OCI-LY7 (cell line): ENCODE measurements around the gene MAZ. TPM values are rescaled to one million over a fixed set of nuclear protein-coding genes. Genes with fewer than 3 reads are reported as not detected.

Source experiments
- BruUV-seq: library from RNA; stranded (reverse); fragments of 400-500 nt; replicated peaks from 2 replicates; lab custom pipeline; 2021; lab: Mats Ljungman, UMichigan
- CTCF ChIA-PET: fragments of 300-600 bp; sonication (Branson Sonifier 250); formaldehyde crosslinking; loops from one replicate; lab custom pipeline; 2022; ENCODE audit warnings: antibody characterized with exemption; ENCODE audit not compliant: unreplicated experiment; lab: Charles Lee
- POLR2A ChIA-PET: fragments of 300-600 bp; sonication (Branson Sonifier 250); formaldehyde crosslinking; loops from one replicate; lab custom pipeline; 2022; ENCODE audit warnings: antibody characterized with exemption; lab: Charles Lee
- DNase-seq: peaks from one replicate; pipeline ENCODE4 v3.0.0-alpha.2; 2015; ENCODE audit warnings: low spot score
- H2AFZ ChIP-seq: fragments of 200-600 bp; sonication (generic), shearing (Covaris generic); 2 replicates; pipeline ENCODE4 v1.6.1; 2014; ENCODE audit warnings: mild to moderate bottlenecking, antibody characterized with exemption, low read length, moderate library complexity
- H3K27ac ChIP-seq: fragments of 200-600 bp; sonication (generic); 2 replicates; pipeline ENCODE4 v1.5.1; 2014; ENCODE audit warnings: mixed run types, low read depth, mild to moderate bottlenecking, moderate library complexity, low read length, inconsistent platforms; ENCODE audit not compliant: poor library complexity, severe bottlenecking
- H3K36me3 ChIP-seq: fragments of 200-600 bp; sonication (generic); 2 replicates; pipeline ENCODE4 v1.6.1; 2014; ENCODE audit warnings: mild to moderate bottlenecking, antibody characterized with exemption, low read length, moderate library complexity, mixed read lengths; ENCODE audit not compliant: insufficient read depth
- H3K4me1 ChIP-seq: fragments of 200-600 bp; sonication (generic); 2 replicates; pipeline ENCODE4 v1.5.1; 2014; ENCODE audit warnings: mild to moderate bottlenecking, low read length; ENCODE audit not compliant: insufficient read depth, poor library complexity, severe bottlenecking
- H3K4me2 ChIP-seq: fragments of 200-600 bp; sonication (generic); 2 replicates; pipeline ENCODE4 v1.6.1; 2014; ENCODE audit warnings: mild to moderate bottlenecking, low read length
- H3K4me3 ChIP-seq: fragments of 200-600 bp; sonication (generic); 2 replicates; pipeline ENCODE4 v1.5.1; 2014; ENCODE audit warnings: mild to moderate bottlenecking, low read depth, low read length; ENCODE audit not compliant: poor library complexity, severe bottlenecking
- H3K79me2 ChIP-seq: fragments of 200-600 bp; sonication (generic); 2 replicates; pipeline ENCODE4 v1.6.1; 2016; ENCODE audit warnings: low read depth, mild to moderate bottlenecking, low read length, moderate library complexity, mixed read lengths; ENCODE audit not compliant: insufficient read depth
- H3K9me2 ChIP-seq: fragments of 200-600 bp; sonication (generic); 2 replicates; pipeline ENCODE4 v1.6.1; 2016; ENCODE audit warnings: mild to moderate bottlenecking, low read length, mixed read lengths; ENCODE audit not compliant: insufficient read depth
- H3K9me3 ChIP-seq: fragments of 200-600 bp; sonication (generic); 2 replicates; pipeline ENCODE4 v1.6.1; 2014; ENCODE audit warnings: mild to moderate bottlenecking, mixed run types, low read length, mixed read lengths
- H4K20me1 ChIP-seq: fragments of 200-600 bp; sonication (generic); 2 replicates; pipeline ENCODE4 v1.6.1; 2014; ENCODE audit warnings: mild to moderate bottlenecking, antibody characterized with exemption, low read length, moderate library complexity, mixed read lengths; ENCODE audit not compliant: insufficient read depth
- EZH2phosphoT487 ChIP-seq: fragments of 200-600 bp; sonication (generic); IDR thresholded peaks from 2 replicates; pipeline ENCODE4 v1.6.1; 2018; ENCODE audit warnings: low read depth, borderline replicate concordance, mild to moderate bottlenecking, mixed run types, antibody characterized with exemption, low read length, moderate library complexity, mixed read lengths
- intact Hi-C: fragments of 100-400 bp; cut with micrococcal nuclease; formaldehyde crosslinking; loops from one replicate; pipeline ENCODE4 v1.10.0; 2022; ENCODE audit not compliant: unreplicated experiment
- total RNA-seq, 2 experiments: library from RNA; depleted of rRNA in 1 of 2; stranded (reverse); fragments of >200 nt in 1 of 2; shearing (Covaris generic) in 1 of 2; gene quantifications; 2 replicates each; pipeline ENCODE4 v1.2.3, GENCODE V29; 2014 to 2022
- TF ChIP-seq, protein P1 (sequence below): fragments of 200-600 bp; sonication (generic); conservative IDR thresholded peaks from 2 replicates; pipeline ENCODE4 v1.5.1; 2014; ENCODE audit warnings: mild to moderate bottlenecking, antibody characterized with exemption, low read length, moderate library complexity, mixed read lengths

The MAZ gene
- total RNA-seq, 2 experiments from 2014 or later = 471 to 484 TPM

DNA sequence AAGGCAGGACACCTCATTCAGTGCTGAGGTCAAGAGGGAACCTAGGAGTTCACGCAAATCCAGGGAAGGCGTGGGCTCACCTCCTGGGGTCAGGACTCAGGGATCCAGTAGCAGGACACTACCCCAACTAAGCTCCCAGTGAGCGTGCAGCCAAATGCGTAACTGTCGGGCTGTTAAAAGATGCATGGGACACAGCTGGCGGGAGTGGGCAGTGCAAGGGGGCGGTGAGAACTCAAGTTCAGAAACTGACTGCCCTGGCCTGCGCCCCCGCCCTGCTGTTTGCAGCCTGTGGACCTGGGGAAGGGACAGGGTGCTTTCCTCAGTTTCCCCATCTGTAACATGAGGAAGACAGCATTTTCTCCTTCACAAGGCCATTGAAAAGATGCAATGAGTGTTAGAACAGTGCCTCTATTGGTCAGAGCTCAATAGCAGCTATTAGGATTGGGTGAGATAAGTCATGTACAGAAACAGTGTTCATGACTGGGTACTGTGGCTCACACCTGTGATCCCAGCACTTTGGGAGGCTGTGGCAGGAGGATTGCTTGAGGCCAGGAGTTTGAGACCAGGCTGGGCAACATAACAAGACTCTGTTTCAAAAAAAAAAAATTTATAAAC, 36.5 kb downstream of the MAZ start:
- H2AFZ ChIP-seq = no peak overlapping the region
- H3K9me3 ChIP-seq = no peaks in the 10 kb centered on the region
- no peaks in the 10 kb centered on the region for H3K79me2 ChIP-seq
- CTCF ChIA-PET = no interaction called here
- H3K4me1 ChIP-seq = no peaks in the 10 kb centered on the region
- no peaks in the 10 kb centered on the region for H4K20me1 ChIP-seq
- intact Hi-C loops = no loop called here
- POLR2A ChIA-PET = no interaction called here
- H3K27ac ChIP-seq = no peak overlapping the region
- H3K4me2 ChIP-seq = no peak overlapping the region
- DNase-seq = no peak
- TF ChIP-seq, protein P1, sequence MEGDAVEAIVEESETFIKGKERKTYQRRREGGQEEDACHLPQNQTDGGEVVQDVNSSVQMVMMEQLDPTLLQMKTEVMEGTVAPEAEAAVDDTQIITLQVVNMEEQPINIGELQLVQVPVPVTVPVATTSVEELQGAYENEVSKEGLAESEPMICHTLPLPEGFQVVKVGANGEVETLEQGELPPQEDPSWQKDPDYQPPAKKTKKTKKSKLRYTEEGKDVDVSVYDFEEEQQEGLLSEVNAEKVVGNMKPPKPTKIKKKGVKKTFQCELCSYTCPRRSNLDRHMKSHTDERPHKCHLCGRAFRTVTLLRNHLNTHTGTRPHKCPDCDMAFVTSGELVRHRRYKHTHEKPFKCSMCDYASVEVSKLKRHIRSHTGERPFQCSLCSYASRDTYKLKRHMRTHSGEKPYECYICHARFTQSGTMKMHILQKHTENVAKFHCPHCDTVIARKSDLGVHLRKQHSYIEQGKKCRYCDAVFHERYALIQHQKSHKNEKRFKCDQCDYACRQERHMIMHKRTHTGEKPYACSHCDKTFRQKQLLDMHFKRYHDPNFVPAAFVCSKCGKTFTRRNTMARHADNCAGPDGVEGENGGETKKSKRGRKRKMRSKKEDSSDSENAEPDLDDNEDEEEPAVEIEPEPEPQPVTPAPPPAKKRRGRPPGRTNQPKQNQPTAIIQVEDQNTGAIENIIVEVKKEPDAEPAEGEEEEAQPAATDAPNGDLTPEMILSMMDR = peak; percentile 60
- TF ChIP-seq EZH2phosphoT487 = no peak
- no peak overlapping the region for H3K4me3 ChIP-seq
- no peaks in the 10 kb centered on the region for H3K36me3 ChIP-seq
- no peaks in the 10 kb centered on the region for H3K9me2 ChIP-seq
- BruUV-seq = no TSS peak

- H3K79me2 ChIP-seq = no peaks in the 10 kb centered on the region
- no TSS peak for BruUV-seq
- no peak for DNase-seq
- no peaks in the 10 kb centered on the region for H3K9me2 ChIP-seq
- H3K9me3 ChIP-seq = no peaks in the 10 kb centered on the region
- ChIA-PET POLR2A (no interaction called here), CTCF (no interaction called here)
- TF ChIP-seq, protein P1 = no peak
- no peak for TF ChIP-seq EZH2phosphoT487
- intact Hi-C loops = no loop called here
- H3K4me3 ChIP-seq = no peak overlapping the region
- H2AFZ ChIP-seq = no peak overlapping the region
- H3K36me3 ChIP-seq = no peaks in the 10 kb centered on the region
- no peaks in the 10 kb centered on the region for H3K4me1 ChIP-seq
- H3K27ac ChIP-seq = no peak overlapping the region
- no peaks in the 10 kb centered on the region for H4K20me1 ChIP-seq
- no peak overlapping the region for H3K4me2 ChIP-seq
Observed at GRCh38 chr16:29843931-29844330, 37.6 kb downstream of the MAZ start.

GRCh38 chr16:29844575-29845331, 38.4 kb downstream of the MAZ start:
- intact Hi-C loops = no loop called here
- no peak overlapping the region for H2AFZ ChIP-seq
- H3K9me2 ChIP-seq = no peaks in the 10 kb centered on the region
- no peak overlapping the region for H3K4me3 ChIP-seq
- ChIA-PET CTCF (no interaction called here), POLR2A (interaction anchor here (0.6 to 0.7 kb wide), 2 partner anchors 117 to 982 kb away, joined by 3 to 8 read pairs; no protein-coding TSS in a partner anchor)
- H3K4me1 ChIP-seq = no peaks in the 10 kb centered on the region
- H3K4me2 ChIP-seq = no peak overlapping the region
- H3K79me2 ChIP-seq = no peaks in the 10 kb centered on the region
- TF ChIP-seq, protein P1 = no peak
- TF ChIP-seq EZH2phosphoT487 = no peak
- H3K9me3 ChIP-seq = no peaks in the 10 kb centered on the region
- H4K20me1 ChIP-seq = no peaks in the 10 kb centered on the region
- BruUV-seq = no TSS peak
- H3K36me3 ChIP-seq = no peaks in the 10 kb centered on the region
- DNase-seq = no peak
- H3K27ac ChIP-seq = no peak overlapping the region
